Type B pancreatic cell (in vitro differentiated cells): ENCODE data around the gene PPP2R1B. TPM values are rescaled to one million over a fixed set of nuclear protein-coding genes. Genes with fewer than 3 reads are reported as not detected.

Experiments used
- DNase-seq: peaks from one replicate; pipeline ENCODE4 v3.0.0; 2021; ENCODE audit warnings: mixed read lengths; ENCODE audit not compliant: unreplicated experiment; ENCODE audit errors: extremely low spot score
- H3K27ac Mint-ChIP-seq: 2 replicates; pipeline ENCODE4 v1.8.0; 2021; ENCODE audit warnings: mild to moderate bottlenecking, mixed read lengths
- H3K27me3 Mint-ChIP-seq: 2 replicates; pipeline ENCODE4 v1.8.0; 2021; ENCODE audit warnings: mixed read lengths
- H3K36me3 Mint-ChIP-seq: 2 replicates; pipeline ENCODE4 v1.8.0; 2021; ENCODE audit warnings: mixed read lengths
- H3K4me1 Mint-ChIP-seq: one replicate; pipeline ENCODE4 v1.8.0; 2021; ENCODE audit warnings: mixed read lengths; ENCODE audit not compliant: unreplicated experiment
- H3K4me3 Mint-ChIP-seq: 2 replicates; pipeline ENCODE4 v1.8.0; 2021; ENCODE audit warnings: mild to moderate bottlenecking, mixed read lengths
- H3K9me3 Mint-ChIP-seq: 2 replicates; pipeline ENCODE4 v1.8.0; 2021; ENCODE audit warnings: mixed read lengths
- long read RNA-seq: library from polyadenylated mRNA; unstranded; transcript quantifications from one replicate; pipeline ENCODE4 v2.0.0, GENCODE V29; 2020
- total RNA-seq: library from RNA; stranded (reverse); gene quantifications from 2 replicates; pipeline ENCODE4 v1.2.1, GENCODE V29; 2021; ENCODE audit warnings: low replicate concordance
- TF ChIP-seq, protein P1 (sequence below): fragments of 200-600 bp; sonication (generic); conservative IDR thresholded peaks from 2 replicates; pipeline ENCODE4 v1.5.0; 2021; ENCODE audit warnings: antibody characterized with exemption, mild to moderate bottlenecking

PPP2R1B gene
- 48.1 and 52.3 TPM in 2 replicates for total RNA-seq
- long read RNA-seq, full-length matches to known transcripts = 93 of 116 reads
- long read RNA-seq, partial matches to known transcripts = 7 of 116 reads
- long read RNA-seq, other reads (novel, unspliced or antisense) = 16 of 116 reads

DNA sequence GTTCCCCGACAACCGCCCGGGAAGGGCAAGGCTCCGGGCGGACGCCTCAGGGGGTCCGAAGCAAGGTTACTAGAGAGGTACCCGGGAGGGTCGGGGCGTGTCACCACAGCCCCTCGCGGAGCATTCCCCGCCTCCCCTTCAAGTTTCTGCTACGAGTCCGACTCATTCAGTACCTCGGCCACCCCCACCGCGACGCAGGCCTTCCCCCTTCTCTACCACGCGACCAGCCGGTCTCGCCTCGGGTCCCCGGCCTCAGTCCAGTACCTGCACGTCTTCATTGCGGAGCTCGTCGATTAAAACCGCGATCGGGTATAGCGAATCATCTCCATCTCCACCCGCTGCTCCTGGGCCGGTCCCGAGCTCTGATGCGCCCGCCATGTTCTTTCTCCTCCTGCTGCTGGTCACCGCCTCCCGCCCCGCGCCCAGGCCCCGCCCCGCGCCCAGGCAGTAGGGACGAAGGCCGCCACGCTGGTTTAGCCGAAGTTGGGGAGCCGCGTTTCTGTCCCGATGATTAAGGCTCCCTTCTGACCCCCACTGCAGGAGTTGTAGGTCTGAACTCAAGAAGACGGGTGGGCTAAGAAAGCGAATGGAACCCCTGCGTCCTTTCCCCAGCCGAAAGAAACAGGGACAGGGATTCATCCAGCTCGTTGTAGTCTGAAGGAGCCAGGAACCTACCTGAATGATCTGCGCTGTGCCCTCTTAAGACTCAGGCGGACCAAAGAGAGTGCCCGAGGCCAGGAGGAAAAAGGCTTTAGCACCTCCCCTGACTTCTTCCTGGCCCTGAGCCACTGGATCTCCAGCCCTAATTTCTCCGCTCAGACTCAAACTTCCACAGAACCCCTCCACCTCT is at the start of gene PPP2R1B:
Gene PPP2R1B, minus strand, starts transcription at position 406 of the 850 bp plus-strand sequence. Its CDS starts 28 bp downstream, at position 378.
- peaks cover 24% of the 10 kb centered on the region for H3K4me1 Mint-ChIP-seq
- no peaks in the 10 kb centered on the region for H3K9me3 Mint-ChIP-seq
- no peaks in the 10 kb centered on the region for H3K27me3 Mint-ChIP-seq
- peak within 1 kb of the TSS; percentile 88 for H3K27ac Mint-ChIP-seq
- peak; percentile 77 for DNase-seq
- TF ChIP-seq, protein P1, sequence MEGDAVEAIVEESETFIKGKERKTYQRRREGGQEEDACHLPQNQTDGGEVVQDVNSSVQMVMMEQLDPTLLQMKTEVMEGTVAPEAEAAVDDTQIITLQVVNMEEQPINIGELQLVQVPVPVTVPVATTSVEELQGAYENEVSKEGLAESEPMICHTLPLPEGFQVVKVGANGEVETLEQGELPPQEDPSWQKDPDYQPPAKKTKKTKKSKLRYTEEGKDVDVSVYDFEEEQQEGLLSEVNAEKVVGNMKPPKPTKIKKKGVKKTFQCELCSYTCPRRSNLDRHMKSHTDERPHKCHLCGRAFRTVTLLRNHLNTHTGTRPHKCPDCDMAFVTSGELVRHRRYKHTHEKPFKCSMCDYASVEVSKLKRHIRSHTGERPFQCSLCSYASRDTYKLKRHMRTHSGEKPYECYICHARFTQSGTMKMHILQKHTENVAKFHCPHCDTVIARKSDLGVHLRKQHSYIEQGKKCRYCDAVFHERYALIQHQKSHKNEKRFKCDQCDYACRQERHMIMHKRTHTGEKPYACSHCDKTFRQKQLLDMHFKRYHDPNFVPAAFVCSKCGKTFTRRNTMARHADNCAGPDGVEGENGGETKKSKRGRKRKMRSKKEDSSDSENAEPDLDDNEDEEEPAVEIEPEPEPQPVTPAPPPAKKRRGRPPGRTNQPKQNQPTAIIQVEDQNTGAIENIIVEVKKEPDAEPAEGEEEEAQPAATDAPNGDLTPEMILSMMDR = no peak
- H3K36me3 Mint-ChIP-seq = peaks cover 13% of the 10 kb centered on the region
- H3K4me3 Mint-ChIP-seq = peak within 1 kb of the TSS; percentile 93

DNA sequence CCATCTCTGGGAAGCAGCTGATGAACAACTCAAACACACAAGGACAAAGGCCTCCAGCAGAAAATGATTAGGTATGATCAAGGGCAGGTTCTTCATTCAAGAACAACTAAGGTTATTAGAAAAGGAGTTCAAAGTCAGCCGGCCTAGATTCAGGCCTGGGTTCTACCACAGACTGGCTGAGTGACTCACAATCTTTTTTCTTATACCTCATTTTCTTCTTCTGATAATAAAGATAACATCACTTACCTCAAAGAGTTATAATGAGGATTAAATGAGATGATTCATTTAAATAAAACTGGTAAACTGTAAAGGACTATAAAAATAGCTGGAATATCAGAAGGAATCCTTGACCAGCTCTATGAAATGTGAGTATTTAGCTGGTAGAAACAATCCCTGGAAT is 49.3 kb upstream of the PPP2R1B start:
- no peak overlapping the region for H3K4me3 Mint-ChIP-seq
- H3K9me3 Mint-ChIP-seq = no peaks in the 10 kb centered on the region
- H3K36me3 Mint-ChIP-seq = peaks cover 10% of the 10 kb centered on the region
- H3K4me1 Mint-ChIP-seq = peaks cover 12% of the 10 kb centered on the region
- no peaks in the 10 kb centered on the region for H3K27me3 Mint-ChIP-seq
- DNase-seq = no peak
- TF ChIP-seq, protein P1 = no peak
- H3K27ac Mint-ChIP-seq = no peak overlapping the region

DNA sequence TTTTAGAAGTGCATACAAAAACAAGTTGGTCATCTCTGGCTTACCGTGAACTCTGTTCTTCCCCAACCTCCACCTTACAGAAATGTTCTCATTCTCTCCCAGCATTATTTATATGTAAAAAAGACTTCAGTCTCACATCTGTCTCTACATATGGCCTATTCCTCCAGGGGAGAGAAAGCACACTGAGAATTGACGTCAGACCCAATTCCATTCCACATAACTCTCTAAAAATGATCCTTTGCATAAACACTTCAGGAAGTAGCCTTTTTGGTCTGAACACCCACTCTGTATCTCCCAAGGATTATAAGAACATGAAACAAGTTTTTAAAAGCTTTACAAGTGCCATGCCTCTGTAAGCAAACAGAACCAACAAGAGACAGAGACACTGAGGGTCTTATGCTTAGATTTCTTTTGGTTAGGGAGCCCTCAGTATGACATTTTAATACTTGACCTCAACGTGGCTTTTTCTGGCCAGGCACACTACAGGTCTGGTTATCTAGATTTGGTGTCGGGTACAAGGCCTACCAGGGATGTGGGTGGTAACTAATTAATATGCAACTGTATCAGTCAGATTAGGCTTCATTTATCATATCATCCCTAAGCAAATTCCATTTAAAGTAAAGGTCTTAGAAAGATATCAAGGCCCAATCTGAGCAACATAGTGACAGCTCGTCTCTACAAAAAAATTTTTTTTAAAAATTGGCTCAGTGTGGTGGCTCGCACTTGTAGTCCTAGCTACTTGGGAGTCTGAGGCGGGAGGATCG is 48.5 kb upstream of the PPP2R1B start:
- Mint-ChIP-seq H3K9me3 (no peaks in the 10 kb centered on the region), H3K27ac (no peak overlapping the region)

DNA sequence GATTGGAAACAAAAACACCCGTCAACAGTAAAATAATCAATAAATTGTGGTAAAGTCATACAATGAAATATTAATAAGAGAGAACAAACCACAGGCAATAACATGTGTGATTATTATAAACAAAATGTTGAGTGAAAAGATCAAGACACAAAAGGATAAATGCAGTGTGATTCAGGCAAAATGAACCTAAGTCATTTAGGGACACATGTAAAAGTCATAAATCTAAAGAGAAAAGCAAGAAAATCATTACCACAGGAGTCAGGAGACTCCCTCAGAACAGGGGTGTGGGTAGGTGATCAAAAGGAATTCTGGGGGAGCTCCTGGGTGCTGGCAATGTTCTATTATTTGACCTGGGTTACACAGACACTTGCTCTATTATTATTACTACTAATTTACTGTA is 47.9 kb upstream of the PPP2R1B start:
- no peak overlapping the region for H3K4me3 Mint-ChIP-seq

More for the DNA sequence above, 48.5 kb upstream of the PPP2R1B start:
- DNase-seq = no peak
- Mint-ChIP-seq H3K27me3 (no peaks in the 10 kb centered on the region), H3K4me3 (peak overlapping the region; percentile 5), H3K4me1 (peaks cover 12% of the 10 kb centered on the region), H3K36me3 (peaks cover 14% of the 10 kb centered on the region)
- TF ChIP-seq, protein P1 = no peak

DNA sequence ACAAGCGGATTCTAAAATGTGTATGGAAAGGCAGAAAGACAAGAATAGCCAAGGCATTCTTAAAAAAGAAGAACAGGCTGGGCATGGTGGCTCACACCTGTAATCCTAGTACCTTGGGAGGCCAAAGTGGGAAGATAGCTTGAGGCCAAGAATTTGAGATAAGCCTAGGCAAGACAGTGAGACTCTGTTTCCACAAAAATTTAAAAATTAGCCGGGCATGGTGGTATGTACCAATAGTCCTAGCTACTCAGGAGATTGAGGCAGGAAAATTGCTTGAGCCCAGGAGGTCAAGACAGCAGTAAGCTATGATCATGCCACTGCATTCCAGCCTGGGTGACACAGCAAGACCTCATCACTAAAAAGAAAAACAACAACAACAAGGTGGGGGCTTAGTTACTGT is 46.0 kb upstream of the PPP2R1B start:
- no peaks in the 10 kb centered on the region for H3K9me3 Mint-ChIP-seq
- H3K36me3 Mint-ChIP-seq = peaks cover 26% of the 10 kb centered on the region
- H3K4me3 Mint-ChIP-seq = no peak overlapping the region
- no peaks in the 10 kb centered on the region for H3K27me3 Mint-ChIP-seq
- H3K4me1 Mint-ChIP-seq = peaks cover 12% of the 10 kb centered on the region
- H3K27ac Mint-ChIP-seq = no peak overlapping the region
- no peak for DNase-seq
- TF ChIP-seq, protein P1 = no peak

More for the DNA sequence above, 47.9 kb upstream of the PPP2R1B start:
- no peak overlapping the region for H3K27ac Mint-ChIP-seq
- DNase-seq = no peak
- peaks cover 14% of the 10 kb centered on the region for H3K36me3 Mint-ChIP-seq
- H3K27me3 Mint-ChIP-seq = no peaks in the 10 kb centered on the region
- H3K9me3 Mint-ChIP-seq = no peaks in the 10 kb centered on the region
- H3K4me1 Mint-ChIP-seq = peaks cover 12% of the 10 kb centered on the region
- TF ChIP-seq, protein P1 = no peak
